Germinal center (tissue), 1 donor: ENCODE measurements around the gene OLR1.

Experiments
- DNase-seq: peaks from one replicate; pipeline ENCODE4 v3.0.0; 2012; ENCODE audit warnings: mixed read lengths, low spot score

OLR1 gene

DNA sequence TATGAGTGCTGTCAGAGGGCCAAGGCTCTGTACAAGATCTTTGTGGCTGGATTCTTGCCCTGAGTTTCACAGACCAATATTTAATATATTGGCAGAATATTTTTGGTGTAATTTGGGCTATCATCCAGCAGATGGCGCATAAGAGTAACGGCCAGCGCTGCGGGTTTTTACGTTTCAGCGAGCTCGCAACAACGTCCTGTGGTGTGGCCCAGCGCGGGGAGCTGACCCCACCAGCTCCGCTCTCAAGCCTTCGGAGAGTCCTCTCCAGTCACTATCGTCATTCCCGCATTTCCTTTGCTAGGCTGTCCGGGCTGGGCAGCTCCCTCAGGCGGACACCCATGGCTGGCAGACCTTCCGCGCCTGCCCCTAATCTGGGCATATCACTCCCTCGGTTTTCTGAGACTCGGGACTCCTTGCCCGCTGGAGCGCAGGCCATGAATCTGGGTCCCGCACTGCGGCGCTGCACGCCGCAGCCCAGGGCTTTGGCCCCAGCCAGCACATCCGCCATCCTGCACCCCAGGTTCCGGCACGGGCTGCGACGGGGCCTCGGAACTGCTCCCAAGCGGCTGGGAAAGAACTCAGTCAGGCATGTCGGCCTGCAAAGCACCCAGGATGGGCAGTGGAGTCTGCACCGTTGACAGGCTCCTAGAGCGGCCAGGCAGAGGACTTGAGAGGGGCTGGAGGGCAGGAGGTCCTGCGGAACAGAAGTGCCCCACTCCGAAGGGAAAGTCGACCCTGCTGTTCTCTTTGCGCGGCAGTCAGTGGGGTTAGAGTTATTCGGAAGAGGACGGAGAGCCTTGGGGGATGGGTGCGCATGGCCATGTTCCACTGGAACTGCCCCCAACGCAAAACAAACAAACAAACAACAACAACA lies 18.4 kb downstream of the OLR1 start:
- peak; percentile 43 for DNase-seq

DNA sequence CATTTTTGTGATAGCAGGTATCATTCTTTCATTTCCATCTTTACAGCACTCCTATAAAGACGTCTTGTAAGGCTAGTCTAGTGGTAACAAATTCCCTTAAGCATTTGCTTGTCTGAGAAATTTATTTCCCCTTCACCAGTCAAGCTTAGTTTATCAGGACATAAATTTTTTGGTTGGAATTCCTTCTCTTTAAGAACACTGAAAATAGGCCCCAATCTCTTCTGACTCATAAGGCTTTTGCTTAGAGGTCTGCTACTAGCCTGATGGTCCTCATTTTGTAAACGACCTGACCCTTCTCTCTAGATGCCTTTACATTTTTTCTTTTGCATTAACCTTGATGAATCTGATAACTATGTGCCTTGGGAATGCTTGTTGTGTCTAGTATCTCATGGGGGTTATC lies 20.3 kb downstream of the OLR1 start:
- DNase-seq, result no peak

DNA sequence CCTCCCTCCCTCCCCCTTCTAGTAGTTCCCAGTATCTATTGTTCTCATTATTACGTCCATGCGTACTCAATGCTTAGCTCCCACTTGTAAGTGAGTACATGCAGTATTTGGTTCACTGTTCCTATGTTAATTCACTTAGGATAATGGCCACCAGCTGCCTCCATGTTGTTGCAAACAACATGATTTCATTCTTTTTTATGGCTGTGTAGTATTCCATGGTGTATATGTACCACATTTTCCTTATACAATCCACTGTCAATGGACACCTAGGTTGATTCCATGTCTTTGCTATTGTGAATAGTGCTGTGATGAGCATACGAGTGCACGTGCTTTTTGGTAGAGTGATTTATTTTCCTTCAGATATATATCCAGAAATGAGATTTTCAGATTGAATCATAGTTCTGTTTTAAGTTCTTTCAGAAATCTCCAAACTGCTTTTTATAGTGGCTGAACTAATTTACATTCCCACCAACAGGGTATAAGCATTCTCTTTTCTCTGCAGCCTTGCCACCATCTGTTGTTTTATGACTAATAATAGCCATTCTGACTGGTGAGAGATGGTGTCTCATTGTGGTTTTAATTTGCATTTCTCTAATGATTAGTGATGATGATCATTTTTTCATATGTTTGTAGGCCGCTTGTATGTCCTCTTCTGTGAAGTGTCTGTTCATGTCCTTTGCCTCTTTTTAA lies 24.1 kb downstream of the OLR1 start:
- no peak for DNase-seq

DNA sequence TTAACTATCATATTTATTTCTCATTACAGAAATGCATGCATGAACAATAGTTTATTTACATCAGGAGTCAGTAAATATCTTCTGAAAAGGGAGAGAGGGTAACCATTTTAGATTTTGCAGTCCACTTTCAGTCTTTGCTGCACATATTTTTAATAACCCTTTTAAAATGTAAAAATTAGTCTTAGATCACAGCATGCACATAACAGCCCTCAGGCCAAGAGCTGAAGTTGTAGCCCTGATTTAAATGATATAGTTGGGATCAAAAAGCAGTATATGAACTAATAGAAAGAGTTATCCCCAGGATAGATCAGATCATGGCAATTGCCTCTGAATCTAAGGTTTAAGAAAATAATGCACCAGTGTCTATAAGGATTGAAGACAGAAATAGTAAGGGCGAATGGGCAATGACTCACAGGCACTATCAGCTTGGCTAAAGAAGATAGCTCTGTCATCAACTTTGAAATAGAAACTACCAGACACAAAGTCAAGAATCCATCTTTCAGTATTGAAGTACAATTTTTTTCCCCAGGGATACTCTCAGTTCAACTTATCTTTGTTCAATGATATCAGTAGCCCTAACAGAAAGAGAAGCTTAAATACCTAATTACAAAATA lies 28.8 kb downstream of the OLR1 start:
- DNase-seq, result no peak

DNA sequence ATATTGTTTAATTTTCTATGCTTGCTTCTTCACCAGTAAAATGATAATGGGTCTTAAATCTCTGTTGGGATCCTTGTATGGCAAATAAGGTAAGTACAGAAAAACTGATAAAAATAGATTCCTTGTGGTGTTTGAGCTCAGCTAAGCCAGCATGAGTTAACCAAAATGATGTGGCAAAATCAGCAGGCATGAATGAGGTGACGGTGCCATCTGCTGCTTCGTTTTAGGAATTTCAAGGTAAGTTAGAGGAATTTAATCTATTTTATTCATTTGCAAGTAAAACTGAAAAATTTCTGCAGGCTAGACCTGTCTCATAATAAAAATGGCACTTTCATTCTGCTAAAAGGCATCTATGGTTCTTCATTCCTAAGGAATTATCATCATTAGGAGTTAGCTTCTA lies 31.9 kb downstream of the OLR1 start:
- no peak for DNase-seq

DNA sequence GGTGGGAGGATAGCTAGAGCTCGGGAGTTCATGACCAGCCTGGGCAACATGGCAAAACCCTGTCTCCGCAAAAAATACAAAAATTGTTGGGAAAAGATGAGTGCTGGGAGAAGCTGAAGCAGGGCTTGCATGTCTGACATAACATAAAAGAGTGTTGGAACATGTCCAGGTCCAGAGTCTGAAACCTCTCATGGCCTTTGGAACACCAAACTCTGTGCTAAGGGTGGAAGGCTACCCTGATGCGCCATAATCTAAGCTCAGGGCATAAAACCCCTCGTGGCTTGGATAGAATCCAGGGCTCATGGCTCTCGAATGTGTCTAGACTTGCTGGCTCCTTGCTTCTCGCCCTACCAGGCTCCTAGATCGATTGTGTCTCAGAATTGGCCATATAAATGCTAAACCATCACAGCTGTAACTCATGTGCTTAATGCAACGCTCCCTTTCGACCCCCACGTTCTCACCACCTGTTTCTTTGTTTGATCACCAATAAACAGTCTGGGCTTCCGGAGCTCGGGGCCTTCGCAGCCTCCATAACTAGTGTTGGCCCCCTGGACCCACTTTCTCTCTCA lies 35.2 kb downstream of the OLR1 start:
- DNase-seq, result no peak

DNA sequence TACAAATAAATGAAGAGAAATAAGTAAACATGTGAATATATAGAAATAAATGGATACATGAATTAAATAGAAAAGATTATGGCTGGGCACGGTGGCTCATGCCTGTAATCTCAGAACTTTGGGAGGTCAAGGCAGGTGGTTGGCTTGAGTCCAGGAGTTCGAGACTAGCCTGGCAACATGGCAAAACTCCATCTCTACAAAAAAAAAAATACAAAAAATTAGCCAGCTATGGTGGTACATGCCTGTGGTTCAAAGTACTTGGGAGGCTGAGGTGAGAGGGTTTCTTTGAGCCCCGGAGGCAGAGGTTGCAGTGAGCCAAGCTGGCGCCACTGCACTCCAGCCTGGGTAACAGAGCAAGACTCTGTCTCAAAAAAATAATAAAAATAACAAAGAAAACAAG lies 36.8 kb downstream of the OLR1 start:
- DNase-seq, result no peak

DNA sequence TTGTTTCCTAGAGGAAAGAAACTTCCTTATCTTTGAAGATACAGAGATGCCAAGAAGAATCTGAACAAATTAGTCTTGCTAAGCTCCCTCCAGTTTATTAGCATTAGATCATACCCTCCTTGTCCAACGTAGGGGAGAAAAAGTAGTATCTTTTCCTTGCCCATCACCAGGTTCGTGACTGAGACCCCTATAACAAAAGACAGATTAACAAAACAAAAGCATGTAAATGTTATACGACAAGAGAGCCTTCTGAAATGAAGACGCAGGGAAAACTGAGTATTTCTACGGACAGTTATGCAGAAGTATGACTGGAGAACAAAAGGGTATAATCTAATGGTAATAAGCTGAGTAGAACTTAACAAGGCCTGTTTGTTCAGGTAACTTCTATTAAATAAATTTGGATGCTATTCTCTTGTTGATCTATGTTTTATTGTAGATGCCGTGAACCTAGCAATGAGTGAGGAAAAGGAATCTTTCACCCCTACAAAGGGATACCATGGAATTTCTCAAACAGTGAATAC lies 39.0 kb downstream of the OLR1 start:
- DNase-seq, result no peak

DNA sequence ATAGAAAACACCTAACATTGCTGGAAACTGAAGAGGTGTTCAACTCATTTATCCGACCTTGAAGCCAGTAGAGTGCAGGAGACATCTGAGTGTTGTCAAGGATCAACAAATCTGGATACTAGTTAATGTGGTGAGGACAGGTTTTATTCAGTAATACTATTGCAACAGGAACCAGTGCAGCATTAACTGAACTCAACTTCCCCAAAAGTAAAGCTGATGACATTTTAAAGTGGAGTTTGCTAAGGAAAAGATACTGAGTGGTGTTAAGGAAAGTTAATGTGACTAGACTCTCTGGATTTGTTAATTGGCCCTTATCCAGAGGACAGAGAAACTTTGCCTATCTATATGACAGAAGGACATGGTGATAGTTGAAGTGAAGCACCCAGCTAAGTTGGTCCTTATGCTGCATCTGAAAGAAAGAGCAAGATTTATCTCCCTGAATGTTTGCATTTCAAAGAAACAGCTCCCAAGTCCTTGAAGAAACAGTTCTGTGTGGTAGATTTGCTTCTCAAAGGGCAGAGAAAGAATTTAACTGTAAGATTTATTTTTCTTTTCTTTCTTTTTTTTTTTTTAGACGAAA lies 40.7 kb downstream of the OLR1 start:
- DNase-seq, result no peak

DNA sequence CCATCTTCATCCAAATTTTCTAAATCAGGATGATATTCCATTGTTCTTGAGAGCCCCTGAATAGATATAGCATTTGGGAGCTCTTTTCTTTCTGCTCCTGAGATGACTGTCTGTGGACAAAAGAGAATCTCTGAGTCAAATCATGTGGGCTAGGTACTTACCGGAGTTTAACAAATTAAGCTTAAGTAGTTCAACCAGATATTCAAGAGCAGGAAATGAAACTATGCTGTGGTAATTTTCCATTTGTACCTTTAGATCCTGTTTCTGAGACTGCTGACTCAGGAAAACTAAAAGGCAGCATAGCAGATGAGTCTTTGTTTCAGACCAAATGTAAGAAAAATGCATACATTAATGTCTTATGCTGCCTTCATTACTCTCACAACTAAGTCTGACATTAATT lies 41.9 kb downstream of the OLR1 start, which contains the start of gene CLEC7A:
TSS of gene CLEC7A (minus strand) at position 158 of the 400 bp plus-strand sequence. CDS start at position 41, 117 bp downstream.
- DNase-seq, result peak; percentile 28

DNA sequence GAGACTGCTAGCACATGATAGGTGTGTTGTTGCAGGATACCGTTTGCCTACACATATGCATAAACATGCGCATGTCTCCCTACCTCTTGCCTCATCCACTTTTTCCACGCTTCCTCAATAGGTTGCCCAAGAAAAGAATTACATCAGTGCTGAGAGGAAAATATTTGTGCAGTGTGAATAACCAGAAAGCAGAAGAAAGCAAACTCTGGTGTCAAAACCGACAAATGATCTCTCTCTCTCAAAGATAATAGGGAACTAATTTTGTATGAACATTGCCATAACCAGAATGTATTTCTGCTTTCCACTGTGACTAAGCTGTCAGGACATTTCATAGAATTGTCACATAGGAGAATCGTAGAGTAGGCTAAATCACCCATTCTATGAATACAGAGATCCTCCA lies 43.2 kb downstream of the OLR1 start:
- DNase-seq, result no peak

DNA sequence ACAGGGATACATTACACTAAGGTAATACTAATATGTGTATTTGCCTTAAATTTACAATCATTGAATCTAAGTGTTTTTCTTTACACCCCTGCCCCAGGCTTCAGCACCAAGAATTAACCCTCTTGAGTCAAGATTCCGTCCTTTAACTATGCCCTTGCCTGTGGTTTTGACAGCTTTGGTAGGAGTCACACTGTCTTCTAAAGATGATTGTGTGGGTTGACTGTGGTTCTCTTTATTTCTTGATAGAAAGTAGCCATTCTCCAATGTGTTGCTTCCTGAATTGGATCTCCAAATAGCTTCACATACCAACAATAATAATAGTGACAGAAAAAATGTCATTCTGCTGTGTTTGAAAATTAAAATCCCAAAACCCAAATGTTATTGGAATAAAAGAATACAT lies 45.5 kb downstream of the OLR1 start:
- no peak for DNase-seq

DNA sequence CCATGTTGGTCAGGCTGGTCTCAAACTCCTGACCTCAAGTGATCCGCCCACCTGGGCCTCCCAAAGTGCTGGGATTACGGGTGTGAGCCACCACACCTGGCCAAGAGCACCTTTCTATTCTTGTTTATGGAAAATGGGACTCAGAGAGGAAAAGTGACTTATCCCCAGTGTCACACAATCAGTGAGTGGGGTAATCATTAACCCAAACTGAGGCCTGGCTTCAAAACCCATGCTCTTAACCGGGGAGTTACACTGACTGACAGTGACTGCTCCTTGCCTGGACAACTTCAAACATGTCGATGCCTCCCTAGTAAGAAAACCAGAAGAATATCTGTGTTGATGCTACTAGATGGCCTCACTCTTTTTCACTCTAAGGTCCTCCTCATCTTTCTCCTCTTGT lies 49.2 kb downstream of the OLR1 start:
- DNase-seq, result no peak

DNA sequence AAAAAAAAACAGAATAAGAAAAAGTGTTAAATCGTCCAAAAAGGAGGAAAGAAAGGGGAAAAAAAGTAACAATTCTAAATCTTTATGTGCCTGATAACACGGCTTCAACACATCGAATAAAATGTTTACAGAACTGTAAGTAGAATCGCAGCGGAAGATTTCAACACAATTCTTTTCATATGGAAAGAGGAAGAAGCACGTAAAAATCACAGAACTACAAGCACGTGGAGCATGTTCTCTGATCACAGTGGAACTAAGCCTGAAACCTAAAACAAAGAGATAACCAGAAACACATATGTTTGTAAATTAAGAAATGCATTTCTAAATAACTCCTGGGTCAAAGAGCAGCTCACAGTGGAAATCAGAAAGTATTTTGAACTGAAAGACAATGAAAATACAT lies 50.7 kb downstream of the OLR1 start:
- no peak for DNase-seq

DNA sequence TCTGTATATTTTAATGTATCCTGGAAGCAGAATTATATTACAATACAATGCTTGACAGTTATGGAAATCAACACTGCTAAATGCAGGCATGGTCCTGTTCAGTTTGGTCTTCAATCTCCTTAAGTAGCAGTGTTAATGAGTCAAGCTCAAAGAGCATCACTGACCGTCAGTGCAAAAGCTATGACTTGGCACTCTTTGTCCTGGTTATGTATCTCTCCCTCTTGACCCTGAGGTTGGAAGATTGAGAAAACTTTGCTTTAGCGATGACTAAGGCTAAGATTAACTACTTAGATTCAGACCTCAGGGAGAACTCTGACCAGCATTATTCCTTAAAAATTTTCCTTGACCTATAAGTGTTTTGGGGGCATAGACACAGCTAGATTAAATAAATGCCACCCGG lies 52.9 kb downstream of the OLR1 start:
- DNase-seq, result no peak

DNA sequence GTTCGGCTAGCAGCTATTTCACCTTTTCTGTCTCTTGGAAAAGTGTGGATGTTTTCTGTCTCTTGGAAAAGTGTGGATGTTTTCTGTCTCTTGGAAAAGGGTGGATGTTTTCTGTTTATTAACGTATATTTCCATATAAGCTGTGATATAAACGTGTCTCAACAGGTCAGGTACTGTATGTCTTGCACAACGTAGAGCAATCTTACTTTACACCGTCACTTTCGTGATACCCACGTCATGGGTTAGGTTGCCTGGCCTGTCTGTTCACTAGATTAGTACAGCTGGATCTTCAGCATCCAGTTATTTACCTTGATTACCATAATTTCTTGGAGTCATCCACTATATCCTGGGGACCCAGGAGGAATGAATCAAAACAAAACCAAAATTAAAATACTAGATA lies 56.0 kb downstream of the OLR1 start:
- no peak for DNase-seq

DNA sequence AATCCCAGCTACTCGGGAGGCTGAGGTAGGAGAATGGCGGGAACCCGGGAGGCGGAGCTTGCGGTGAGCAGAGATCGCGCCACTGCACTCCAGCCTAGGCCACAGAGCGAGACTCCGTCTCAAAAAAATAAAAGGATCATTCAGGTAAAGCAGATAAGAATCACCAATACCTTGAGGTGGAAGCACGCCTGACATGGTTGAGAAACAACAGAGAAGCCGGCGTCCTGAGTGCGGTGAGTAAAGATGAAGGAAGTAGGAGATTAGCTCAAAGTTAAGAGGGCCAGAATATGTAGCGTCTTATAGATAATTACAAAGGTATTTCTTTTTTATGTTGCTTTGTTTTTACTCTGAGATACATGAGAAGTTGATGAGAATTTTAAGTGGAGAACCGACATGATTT lies 56.6 kb downstream of the OLR1 start:
- DNase-seq, result no peak

DNA sequence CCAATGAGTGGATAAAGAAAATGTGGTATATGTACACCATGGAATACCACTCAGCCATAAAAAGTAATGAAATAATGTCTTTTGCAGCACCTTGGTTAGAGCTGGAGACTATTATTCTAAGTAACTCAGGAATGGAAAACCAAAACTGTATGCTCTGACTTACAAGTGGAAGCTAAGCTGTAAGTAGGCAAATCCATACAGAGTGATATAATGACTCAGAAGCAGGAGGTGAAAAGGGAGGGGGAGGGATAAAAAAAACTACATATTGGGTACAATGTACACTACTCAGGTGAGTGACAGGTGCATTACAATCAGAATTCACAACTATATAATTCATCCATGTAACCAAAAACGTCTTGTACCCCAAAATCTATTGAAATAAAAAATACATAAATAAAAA lies 58.0 kb downstream of the OLR1 start:
- DNase-seq, result no peak

DNA sequence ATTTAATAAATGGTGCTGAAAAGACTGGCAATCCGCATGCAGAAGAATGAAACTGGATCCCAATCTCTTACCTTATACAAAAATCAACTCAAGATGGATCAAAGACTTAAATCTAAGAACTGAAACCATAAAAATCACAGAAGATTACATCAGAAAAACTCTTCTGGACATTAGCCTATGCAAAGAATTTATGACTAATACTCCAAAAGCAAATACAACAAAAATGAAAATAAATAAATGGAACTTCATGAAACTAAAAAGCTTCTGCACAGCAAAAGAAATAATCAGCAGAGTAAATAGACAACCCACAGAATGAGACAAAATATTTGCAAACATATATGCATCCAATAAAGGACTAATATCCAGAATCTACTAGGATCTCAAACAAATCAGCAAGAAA lies 58.9 kb downstream of the OLR1 start:
- DNase-seq, result no peak

DNA sequence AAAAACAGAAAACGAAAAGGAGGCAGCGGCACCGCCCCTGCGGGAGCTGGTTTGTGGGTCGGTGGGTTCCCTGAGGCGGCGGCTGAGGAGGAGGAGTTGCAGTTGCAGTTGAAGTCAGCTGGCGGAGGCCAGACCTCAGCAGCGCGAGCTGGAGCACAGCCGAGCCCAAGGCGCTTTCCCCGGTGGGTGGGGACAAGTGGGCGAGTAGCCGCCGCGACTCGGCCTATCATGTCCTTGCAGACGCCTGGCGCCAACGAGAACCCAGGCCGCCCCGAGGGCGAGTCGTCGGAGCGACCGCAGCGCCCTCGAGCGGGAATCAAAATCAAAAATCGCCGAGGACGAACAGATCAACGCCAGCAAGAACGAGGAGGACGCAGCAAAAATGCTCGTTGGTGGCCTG lies 60.5 kb downstream of the OLR1 start:
- no peak for DNase-seq

DNA sequence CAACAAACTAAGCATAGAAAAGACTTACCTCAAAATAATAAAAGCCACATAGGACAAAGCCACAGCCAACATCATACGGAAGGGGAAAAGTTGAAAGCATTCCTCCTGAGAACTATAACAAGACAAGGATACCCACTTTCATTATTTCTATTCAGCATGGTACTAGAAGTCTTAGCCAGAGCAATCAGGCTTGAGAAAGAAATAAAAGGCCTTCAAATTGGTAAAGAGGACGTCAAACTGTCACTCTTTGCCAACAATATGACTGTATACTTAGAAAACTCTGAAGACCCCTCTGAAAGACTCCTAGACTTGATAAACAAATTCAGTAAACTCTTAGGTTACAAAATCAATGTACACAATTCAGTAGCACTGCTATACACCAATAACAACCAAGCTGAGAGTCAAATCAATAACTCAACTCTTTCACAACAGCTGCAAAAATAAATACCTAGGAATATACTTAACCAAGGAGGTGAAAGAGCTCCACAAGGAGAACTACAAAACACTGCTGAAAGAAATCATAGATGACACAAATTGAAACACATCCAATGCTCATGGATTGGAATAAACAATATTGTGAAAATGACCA lies 61.6 kb downstream of the OLR1 start:
- DNase-seq, result no peak
